Smooth muscle cell (in vitro differentiated cells): ENCODE results near the gene ATN1. TPM values are rescaled to one million over a fixed set of nuclear protein-coding genes. Genes with fewer than 3 reads are reported as not detected.
A peak's percentile ranks its signal among the peaks of the same experiment; 100 is the strongest.

Source experiments
- DNase-seq: peaks from one replicate; lab custom pipeline; 2025; ENCODE audit not compliant: unreplicated experiment; lab: John Stamatoyannopoulos, UW
- H2AFZ ChIP-seq: fragments of 200-600 bp; sonication (generic); 2 replicates; pipeline ENCODE4 v1.6.0; 2016; ENCODE audit warnings: antibody characterized with exemption, low read depth, mild to moderate bottlenecking
- H3F3A ChIP-seq: fragments of 200-600 bp; sonication (generic); 2 replicates; pipeline ENCODE4 v1.6.0; 2017; ENCODE audit warnings: antibody characterized with exemption, low read depth
- H3K27ac ChIP-seq: fragments of 200-600 bp; sonication (generic); 2 replicates; pipeline ENCODE4 v1.5.1; 2016; ENCODE audit warnings: low read depth, mild to moderate bottlenecking
- H3K27me3 ChIP-seq: fragments of 200-600 bp; sonication (generic); 2 replicates; pipeline ENCODE4 v1.6.1; 2016; ENCODE audit warnings: low read depth, mild to moderate bottlenecking
- H3K36me3 ChIP-seq: fragments of 200-600 bp; sonication (generic); 2 replicates; pipeline ENCODE4 v1.5.1; 2016; ENCODE audit warnings: low read depth
- H3K4me1 ChIP-seq: fragments of 200-600 bp; sonication (generic); 2 replicates; pipeline ENCODE4 v1.5.1; 2016; ENCODE audit warnings: low read depth
- H3K4me2 ChIP-seq: fragments of 200-600 bp; sonication (generic); 2 replicates; pipeline ENCODE4 v1.6.0; 2016; ENCODE audit warnings: mild to moderate bottlenecking
- H3K4me3 ChIP-seq: fragments of 200-600 bp; sonication (generic); 2 replicates; pipeline ENCODE4 v1.5.1; 2016; ENCODE audit warnings: mild to moderate bottlenecking
- H3K79me2 ChIP-seq: fragments of 200-600 bp; sonication (generic); 2 replicates; pipeline ENCODE4 v1.6.0; 2016; ENCODE audit warnings: low read depth, mild to moderate bottlenecking
- H3K9ac ChIP-seq: fragments of 200-600 bp; sonication (generic); 2 replicates; pipeline ENCODE4 v1.6.0; 2016; ENCODE audit warnings: low read depth
- H3K9me3 ChIP-seq: fragments of 200-600 bp; sonication (generic); replicated peaks from 2 replicates; pipeline ENCODE4 v1.5.1; 2016; ENCODE audit warnings: low read depth
- H4K20me1 ChIP-seq: fragments of 200-600 bp; sonication (generic); 2 replicates; pipeline ENCODE4 v1.6.0; 2016; ENCODE audit warnings: low read depth
- whole genome bisulfite sequencing: methylation state at CpG from one replicate; pipeline ENCODE4 v1.1.7; 2016; ENCODE audit warnings: low lambda C conversion rate; 5-methylcytosine and 5-hydroxymethylcytosine counted together
- polyA plus RNA-seq: library from polyadenylated mRNA; unstranded; fragments of >200 nt; fragmentation: Nextera tagmentation; extraction: Ambion mirVana; gene quantifications from 2 replicates; pipeline ENCODE4 v1.2.1, GENCODE V29; 2016
- total RNA-seq: library from RNA; depleted of rRNA; stranded (reverse); fragments of >200 nt; gene quantifications from 2 replicates; pipeline ENCODE4 v1.2.3, GENCODE V29; 2014
- TF ChIP-seq, protein P1 (sequence below): fragments of 200-600 bp; sonication (generic); IDR thresholded peaks from 2 replicates; pipeline ENCODE4 v1.5.1; 2017; ENCODE audit warnings: borderline replicate concordance, mild to moderate bottlenecking, antibody characterized with exemption; ENCODE audit not compliant: insufficient read depth, poor library complexity, severe bottlenecking

The ATN1 gene
- total and polyA plus RNA-seq, 2 experiments from 2014 or later: 28.8 to 30.4 TPM

DNA sequence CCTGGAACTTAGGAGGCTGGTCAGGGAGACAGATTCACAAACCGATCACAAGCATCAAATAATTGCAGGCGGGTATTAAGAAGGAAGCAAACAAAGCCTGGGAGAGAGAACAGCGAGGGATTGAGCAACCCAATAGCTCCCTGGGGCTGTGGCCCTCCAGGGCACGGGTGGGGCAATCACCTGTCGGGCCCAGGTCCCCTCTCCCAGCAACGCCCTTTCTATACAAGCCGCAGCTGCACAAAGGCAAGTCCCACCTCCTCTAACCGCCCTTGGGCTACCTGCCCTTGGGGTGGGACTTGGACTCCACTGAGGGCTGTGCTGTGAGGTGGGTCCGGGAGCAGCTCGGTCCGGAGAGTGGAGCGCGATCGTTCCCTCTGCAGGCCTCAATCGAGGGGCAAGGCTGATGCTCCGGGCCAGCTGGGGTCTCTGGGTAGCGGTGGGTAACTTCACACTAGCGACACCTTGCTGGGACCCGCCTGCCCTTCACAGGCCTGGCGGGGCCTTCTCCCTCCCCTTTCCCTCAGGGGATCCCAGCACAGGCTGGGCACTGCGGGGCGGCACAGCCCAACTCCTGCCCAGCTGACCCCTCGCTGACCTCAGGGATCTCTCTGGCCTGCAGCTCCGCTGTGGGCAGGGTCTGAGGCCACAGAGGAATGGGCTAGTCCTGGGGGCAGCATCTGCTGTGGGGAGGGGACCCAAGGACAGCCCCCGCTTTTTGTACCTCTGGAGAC is 34.7 kb downstream of the ATN1 start:
- TF ChIP-seq, protein P1, sequence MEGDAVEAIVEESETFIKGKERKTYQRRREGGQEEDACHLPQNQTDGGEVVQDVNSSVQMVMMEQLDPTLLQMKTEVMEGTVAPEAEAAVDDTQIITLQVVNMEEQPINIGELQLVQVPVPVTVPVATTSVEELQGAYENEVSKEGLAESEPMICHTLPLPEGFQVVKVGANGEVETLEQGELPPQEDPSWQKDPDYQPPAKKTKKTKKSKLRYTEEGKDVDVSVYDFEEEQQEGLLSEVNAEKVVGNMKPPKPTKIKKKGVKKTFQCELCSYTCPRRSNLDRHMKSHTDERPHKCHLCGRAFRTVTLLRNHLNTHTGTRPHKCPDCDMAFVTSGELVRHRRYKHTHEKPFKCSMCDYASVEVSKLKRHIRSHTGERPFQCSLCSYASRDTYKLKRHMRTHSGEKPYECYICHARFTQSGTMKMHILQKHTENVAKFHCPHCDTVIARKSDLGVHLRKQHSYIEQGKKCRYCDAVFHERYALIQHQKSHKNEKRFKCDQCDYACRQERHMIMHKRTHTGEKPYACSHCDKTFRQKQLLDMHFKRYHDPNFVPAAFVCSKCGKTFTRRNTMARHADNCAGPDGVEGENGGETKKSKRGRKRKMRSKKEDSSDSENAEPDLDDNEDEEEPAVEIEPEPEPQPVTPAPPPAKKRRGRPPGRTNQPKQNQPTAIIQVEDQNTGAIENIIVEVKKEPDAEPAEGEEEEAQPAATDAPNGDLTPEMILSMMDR: no peak
- H4K20me1 ChIP-seq: peaks cover 5% of the 10 kb centered on the region
- peak overlapping the region; percentile 75 for H3K4me2 ChIP-seq
- no peaks in the 10 kb centered on the region for H3K36me3 ChIP-seq
- peaks cover 19% of the 10 kb centered on the region for H3K4me1 ChIP-seq
- H2AFZ ChIP-seq: no peak overlapping the region
- H3K9ac ChIP-seq: peak overlapping the region; percentile 29
- H3K27ac ChIP-seq: peak overlapping the region; percentile 96
- 49% methylated on average over 25 of the region's 25 CpGs for WGBS
- DNase-seq: no peak
- H3F3A ChIP-seq: peaks cover 39% of the 10 kb centered on the region
- H3K9me3 ChIP-seq: no peaks in the 10 kb centered on the region
- H3K27me3 ChIP-seq: no peaks in the 10 kb centered on the region
- H3K4me3 ChIP-seq: peak overlapping the region; percentile 56
- H3K79me2 ChIP-seq: no peaks in the 10 kb centered on the region

DNA sequence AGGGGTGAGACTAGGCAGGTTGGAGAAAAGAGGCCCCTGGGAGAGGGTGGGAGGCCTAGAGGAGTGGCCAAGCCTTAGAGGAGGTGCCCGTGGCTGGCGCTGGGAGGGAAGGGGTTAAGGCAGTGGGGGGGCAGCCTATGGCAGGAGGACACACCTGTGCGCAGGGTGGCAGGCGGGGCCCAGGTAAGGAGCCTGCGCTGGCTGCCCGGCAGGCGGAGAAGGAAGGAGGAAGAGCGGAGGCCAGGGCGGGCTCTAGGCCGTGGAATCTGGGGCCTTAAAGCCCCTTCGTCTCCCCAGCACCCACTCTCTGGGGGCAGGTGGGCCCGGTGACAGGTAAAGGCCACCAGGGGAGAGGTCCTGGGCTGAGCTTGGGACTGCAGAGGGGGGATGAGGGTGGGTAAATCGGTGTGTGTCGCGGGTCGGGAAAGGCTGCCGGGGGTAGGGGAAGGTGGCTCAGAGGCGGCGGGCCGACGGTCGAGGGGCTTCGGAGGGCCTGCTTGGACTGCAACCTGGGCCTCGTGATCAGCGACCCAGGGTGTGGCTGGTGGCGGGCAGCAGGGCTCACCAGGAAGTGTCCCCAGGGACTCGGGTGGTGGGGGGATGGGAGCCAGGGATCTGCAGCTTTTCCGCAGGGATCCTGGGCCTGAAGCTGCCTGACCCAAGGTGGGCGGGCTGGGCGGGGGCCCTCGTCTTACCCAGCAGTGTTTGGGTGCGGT is 35.4 kb downstream of the ATN1 start:
- 41% methylated on average over 6 of the region's 32 CpGs for WGBS
- Histone ChIP-seq H3K9me3 (no peaks in the 10 kb centered on the region), H3F3A (peaks cover 41% of the 10 kb centered on the region), H3K4me3 (peak overlapping the region; percentile 56), H4K20me1 (peaks cover 5% of the 10 kb centered on the region), H3K79me2 (no peaks in the 10 kb centered on the region), H3K9ac (peak overlapping the region; percentile 76), H3K4me1 (peaks cover 19% of the 10 kb centered on the region), H3K27me3 (no peaks in the 10 kb centered on the region), H3K36me3 (no peaks in the 10 kb centered on the region), H3K27ac (peak overlapping the region; percentile 96), H3K4me2 (peak overlapping the region; percentile 75), H2AFZ (no peak overlapping the region)
- TF ChIP-seq, protein P1: no peak
- DNase-seq: no peak

DNA sequence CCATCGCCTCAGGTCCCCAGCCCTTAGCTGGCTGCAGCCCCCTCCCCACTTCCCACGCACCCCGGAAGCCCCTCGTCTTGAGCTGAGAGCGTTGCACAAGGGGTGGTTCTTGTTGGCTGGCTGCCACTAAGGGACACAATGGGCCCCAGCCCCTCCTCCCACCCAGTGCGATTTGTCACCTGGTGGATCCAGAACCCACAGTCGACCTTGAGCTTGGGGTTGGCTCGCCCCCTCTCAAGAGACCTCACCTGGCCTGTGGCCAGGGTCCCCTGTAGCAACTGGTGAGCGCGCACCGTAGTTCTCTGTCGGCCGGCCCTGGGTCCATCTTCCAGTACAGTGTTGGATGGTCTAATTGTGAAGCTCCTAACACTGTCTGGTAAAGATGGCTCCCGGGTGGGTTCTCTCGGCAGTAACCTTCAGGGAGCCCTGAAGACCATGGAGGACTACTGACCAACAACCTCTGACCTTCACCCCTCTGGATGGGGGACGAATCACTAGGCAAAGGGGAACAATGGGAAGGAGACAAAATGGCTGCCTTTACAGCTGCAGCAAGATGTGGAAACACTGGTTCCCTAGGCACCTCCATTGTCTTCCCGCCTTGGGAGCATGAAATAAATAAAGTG is 36.1 kb downstream of the ATN1 start:
- no peaks in the 10 kb centered on the region for H3K27me3 ChIP-seq
- TF ChIP-seq, protein P1: no peak
- peaks cover 4% of the 10 kb centered on the region for H3K79me2 ChIP-seq
- H3K9ac ChIP-seq: peak overlapping the region; percentile 48
- H2AFZ ChIP-seq: no peak overlapping the region
- H3F3A ChIP-seq: peaks cover 41% of the 10 kb centered on the region
- peaks cover 5% of the 10 kb centered on the region for H4K20me1 ChIP-seq
- H3K4me2 ChIP-seq: peak overlapping the region; percentile 75
- no peaks in the 10 kb centered on the region for H3K9me3 ChIP-seq
- 73% methylated on average over 15 of the region's 17 CpGs for WGBS
- no peak for DNase-seq
- H3K27ac ChIP-seq: peak overlapping the region; percentile 96
- peaks cover 21% of the 10 kb centered on the region for H3K4me1 ChIP-seq
- no peaks in the 10 kb centered on the region for H3K36me3 ChIP-seq
- peak overlapping the region; percentile 56 for H3K4me3 ChIP-seq
